Right forelimb (tissue), 1 donor: ENCODE data around the gene HS2ST1.

Experiments
- DNase-seq: peaks from one replicate; pipeline ENCODE4 v3.0.0-alpha.2; 2018

The HS2ST1 gene

GRCh38 chr1:87074001-87074795, 159.8 kb downstream of the HS2ST1 start:
- DNase-seq, result no peak

GRCh38 chr1:87077959-87078639, 163.7 kb downstream of the HS2ST1 start:
- DNase-seq, result no peak

GRCh38 chr1:87084244-87084836, 169.9 kb downstream of the HS2ST1 start:
- no peak for DNase-seq

GRCh38 chr1:87086120-87086519, 171.7 kb downstream of the HS2ST1 start:
- no peak for DNase-seq

- no peak for DNase-seq
Measured at GRCh38 chr1:87089070-87089736, 174.8 kb downstream of the HS2ST1 start.

GRCh38 chr1:87089823-87090222, 175.4 kb downstream of the HS2ST1 start:
- DNase-seq, result no peak

- no peak for DNase-seq
Measured at GRCh38 chr1:87091425-87091824, 177.0 kb downstream of the HS2ST1 start.

GRCh38 chr1:87092846-87093245, 178.4 kb downstream of the HS2ST1 start:
- DNase-seq, result no peak

- DNase-seq, result no peak
Measured at GRCh38 chr1:87093286-87093685, 178.9 kb downstream of the HS2ST1 start.

GRCh38 chr1:87094238-87094637, 179.8 kb downstream of the HS2ST1 start:
- no peak for DNase-seq

- DNase-seq, result no peak
Measured at GRCh38 chr1:87100271-87100670, 185.8 kb downstream of the HS2ST1 start.

GRCh38 chr1:87103074-87103473, 188.6 kb downstream of the HS2ST1 start:
- DNase-seq, result no peak

- DNase-seq, result no peak
Measured at GRCh38 chr1:87104140-87104539, 189.7 kb downstream of the HS2ST1 start.

GRCh38 chr1:87104945-87105344, 190.5 kb downstream of the HS2ST1 start:
- DNase-seq, result no peak

- no peak for DNase-seq
Measured at GRCh38 chr1:87106144-87106543, 191.7 kb downstream of the HS2ST1 start.

- no peak for DNase-seq
Measured at GRCh38 chr1:87106867-87107266, 192.4 kb downstream of the HS2ST1 start.

GRCh38 chr1:87108228-87108627, 193.8 kb downstream of the HS2ST1 start:
- no peak for DNase-seq

GRCh38 chr1:87108814-87109411, 194.5 kb downstream of the HS2ST1 start:
- no peak for DNase-seq

- DNase-seq, result no peak
Measured at GRCh38 chr1:87111659-87112371, 197.4 kb downstream of the HS2ST1 start.

GRCh38 chr1:87113313-87113712, 198.9 kb downstream of the HS2ST1 start:
- DNase-seq, result no peak

- DNase-seq, result no peak
Measured at GRCh38 chr1:87115317-87115890, 201.0 kb downstream of the HS2ST1 start.

- DNase-seq, result no peak
Measured at GRCh38 chr1:87115891-87116290, 201.5 kb downstream of the HS2ST1 start.
